ENCODE measurements around the gene TRAFD1. TPM values are rescaled to one million over a fixed set of nuclear protein-coding genes. Genes with fewer than 3 reads are reported as not detected.

The TRAFD1 gene
- total RNA-seq, 1 experiment from 2014 or later = 37.8 TPM

DNA sequence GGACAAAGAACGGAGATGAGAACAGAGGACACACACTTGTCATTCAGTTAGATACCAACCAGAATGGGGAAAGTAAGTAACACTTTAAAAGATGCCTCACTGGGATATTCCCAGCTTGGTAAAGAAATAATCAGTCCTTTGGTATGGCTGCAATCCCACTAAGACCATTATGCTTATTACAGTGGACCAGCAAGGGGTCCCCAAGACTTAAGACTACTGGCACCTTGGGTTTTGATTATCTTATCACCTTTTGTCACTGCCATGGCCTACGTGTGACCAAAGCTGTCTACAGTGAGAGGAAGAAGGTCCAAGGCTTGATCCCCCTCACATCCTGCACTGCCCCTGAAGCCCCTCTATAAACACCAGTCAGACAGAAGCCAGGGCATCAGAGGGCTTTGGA, 65.8 kb downstream of the TRAFD1 start:
- BruUV-seq (replicated peaks) = no TSS peak
- H3K9me3 ChIP-seq (ENCODE audit: low read depth, low read length, poor library complexity, severe bottlenecking) = no peaks in the 10 kb centered on the region
- TF ChIP-seq, protein P1, sequence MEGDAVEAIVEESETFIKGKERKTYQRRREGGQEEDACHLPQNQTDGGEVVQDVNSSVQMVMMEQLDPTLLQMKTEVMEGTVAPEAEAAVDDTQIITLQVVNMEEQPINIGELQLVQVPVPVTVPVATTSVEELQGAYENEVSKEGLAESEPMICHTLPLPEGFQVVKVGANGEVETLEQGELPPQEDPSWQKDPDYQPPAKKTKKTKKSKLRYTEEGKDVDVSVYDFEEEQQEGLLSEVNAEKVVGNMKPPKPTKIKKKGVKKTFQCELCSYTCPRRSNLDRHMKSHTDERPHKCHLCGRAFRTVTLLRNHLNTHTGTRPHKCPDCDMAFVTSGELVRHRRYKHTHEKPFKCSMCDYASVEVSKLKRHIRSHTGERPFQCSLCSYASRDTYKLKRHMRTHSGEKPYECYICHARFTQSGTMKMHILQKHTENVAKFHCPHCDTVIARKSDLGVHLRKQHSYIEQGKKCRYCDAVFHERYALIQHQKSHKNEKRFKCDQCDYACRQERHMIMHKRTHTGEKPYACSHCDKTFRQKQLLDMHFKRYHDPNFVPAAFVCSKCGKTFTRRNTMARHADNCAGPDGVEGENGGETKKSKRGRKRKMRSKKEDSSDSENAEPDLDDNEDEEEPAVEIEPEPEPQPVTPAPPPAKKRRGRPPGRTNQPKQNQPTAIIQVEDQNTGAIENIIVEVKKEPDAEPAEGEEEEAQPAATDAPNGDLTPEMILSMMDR (conservative IDR thresholded peaks at IDR 0.05; ENCODE audit: low read depth, low read length) = no peak
- no peak for TF ChIP-seq EZH2 (IDR thresholded peaks at IDR 0.05; ENCODE audit: borderline replicate concordance, low read depth, low read length, poor library complexity, severe bottlenecking)
- H3K27ac ChIP-seq (ENCODE audit: low read depth, low read length, poor library complexity, severe bottlenecking) = no peak overlapping the region
- POLR2A ChIA-PET (ENCODE audit: low non-redundant PET) = no interaction called here
- H3K27me3 ChIP-seq (replicated peaks; ENCODE audit: insufficient read depth, low read depth, low read length, poor library complexity) = no peaks in the 10 kb centered on the region
- CTCF ChIA-PET = no interaction called here
- intact Hi-C loops (cut with micrococcal nuclease; ENCODE audit: unreplicated experiment) = no loop called here
- DNase-seq (ENCODE audit: low spot score) = no peak
- peaks cover 18% of the 10 kb centered on the region for H3K36me3 ChIP-seq (ENCODE audit: insufficient read depth, low read length, poor library complexity, severe bottlenecking)
- no peaks in the 10 kb centered on the region for H3K4me1 ChIP-seq (ENCODE audit: insufficient read depth, low read length, poor library complexity, severe bottlenecking)
- H3K4me3 ChIP-seq (ENCODE audit: low read depth, low read length, poor library complexity, severe bottlenecking) = no peak overlapping the region

DNA sequence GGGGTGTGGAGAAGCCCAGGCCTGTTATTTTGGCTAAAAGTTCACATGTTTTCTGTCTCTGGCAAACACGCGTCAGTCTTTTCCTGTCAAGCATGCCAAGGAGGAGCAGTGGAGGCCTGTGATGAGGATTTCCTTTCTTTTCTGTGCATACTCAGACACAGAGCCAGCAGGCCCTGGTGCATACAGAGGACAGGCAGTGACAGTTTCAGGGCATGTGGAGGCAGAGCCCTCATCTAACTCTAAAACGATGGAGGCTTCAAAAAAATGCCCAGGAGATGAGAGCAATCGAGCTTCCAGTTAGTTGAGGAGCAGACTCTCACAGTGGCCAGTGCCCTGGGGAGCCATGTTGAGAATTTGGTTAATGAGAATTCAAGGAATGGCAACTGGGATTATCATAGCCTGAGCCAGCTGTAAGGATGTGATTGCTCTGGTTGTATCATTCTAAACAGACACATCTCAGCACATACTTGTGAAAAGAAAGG, 66.5 kb downstream of the TRAFD1 start:
- no peaks in the 10 kb centered on the region for H3K9me3 ChIP-seq (ENCODE audit: low read depth, low read length, poor library complexity, severe bottlenecking)
- H3K27me3 ChIP-seq (replicated peaks; ENCODE audit: insufficient read depth, low read depth, low read length, poor library complexity) = no peaks in the 10 kb centered on the region
- H3K27ac ChIP-seq (ENCODE audit: low read depth, low read length, poor library complexity, severe bottlenecking) = no peak overlapping the region
- TF ChIP-seq EZH2 (IDR thresholded peaks at IDR 0.05; ENCODE audit: borderline replicate concordance, low read depth, low read length, poor library complexity, severe bottlenecking) = no peak
- TF ChIP-seq, protein P1 (conservative IDR thresholded peaks at IDR 0.05; ENCODE audit: low read depth, low read length) = no peak
- no TSS peak for BruUV-seq (replicated peaks)
- H3K4me1 ChIP-seq (ENCODE audit: insufficient read depth, low read length, poor library complexity, severe bottlenecking) = no peaks in the 10 kb centered on the region
- no peak for DNase-seq (ENCODE audit: low spot score)
- intact Hi-C loops (cut with micrococcal nuclease; ENCODE audit: unreplicated experiment) = no loop called here
- no peak overlapping the region for H3K4me3 ChIP-seq (ENCODE audit: low read depth, low read length, poor library complexity, severe bottlenecking)
- ChIA-PET POLR2A (ENCODE audit: low non-redundant PET) (no interaction called here), CTCF (no interaction called here)
- H3K36me3 ChIP-seq (ENCODE audit: insufficient read depth, low read length, poor library complexity, severe bottlenecking) = peaks cover 18% of the 10 kb centered on the region

DNA sequence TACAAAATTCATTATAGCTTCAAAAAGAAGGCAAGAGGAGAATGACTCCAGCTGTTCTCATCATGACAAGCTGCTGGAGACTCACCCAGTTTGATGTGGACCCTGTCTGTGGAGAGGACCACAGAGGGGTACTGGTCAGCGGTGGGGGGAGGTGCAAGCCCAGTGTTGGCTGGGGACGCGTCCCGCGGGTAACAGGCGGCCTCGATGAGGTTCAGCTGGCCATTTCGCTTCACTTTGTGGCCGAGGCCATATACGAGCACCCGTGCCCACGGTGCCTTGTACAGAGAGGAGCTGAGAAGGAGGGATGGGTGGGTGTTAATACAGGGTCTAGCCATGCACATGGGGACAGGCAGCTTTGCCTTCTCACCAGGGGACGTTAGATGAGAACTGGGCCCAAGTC, 67.1 kb downstream of the TRAFD1 start:
- Histone ChIP-seq H3K4me1 (ENCODE audit: insufficient read depth, low read length, poor library complexity, severe bottlenecking) (no peaks in the 10 kb centered on the region), H3K4me3 (ENCODE audit: low read depth, low read length, poor library complexity, severe bottlenecking) (no peak overlapping the region), H3K27me3 (replicated peaks; ENCODE audit: insufficient read depth, low read depth, low read length, poor library complexity) (no peaks in the 10 kb centered on the region), H3K9me3 (ENCODE audit: low read depth, low read length, poor library complexity, severe bottlenecking) (no peaks in the 10 kb centered on the region), H3K36me3 (ENCODE audit: insufficient read depth, low read length, poor library complexity, severe bottlenecking) (peaks cover 20% of the 10 kb centered on the region), H3K27ac (ENCODE audit: low read depth, low read length, poor library complexity, severe bottlenecking) (no peak overlapping the region)
- no peak for TF ChIP-seq EZH2 (IDR thresholded peaks at IDR 0.05; ENCODE audit: borderline replicate concordance, low read depth, low read length, poor library complexity, severe bottlenecking)
- TF ChIP-seq, protein P1 (conservative IDR thresholded peaks at IDR 0.05; ENCODE audit: low read depth, low read length) = no peak
- no TSS peak for BruUV-seq (replicated peaks)
- CTCF ChIA-PET = no interaction called here
- intact Hi-C loops (cut with micrococcal nuclease; ENCODE audit: unreplicated experiment) = no loop called here
- no peak for DNase-seq (ENCODE audit: low spot score)
- POLR2A ChIA-PET (ENCODE audit: low non-redundant PET) = no interaction called here

Data from A673 (cell line).